ENCODE results near the gene AP1S2. TPM values are rescaled to one million over a fixed set of nuclear protein-coding genes. Genes with fewer than 3 reads are reported as not detected.

Gene AP1S2
- total and polyA plus RNA-seq, 2 of the 8 experiments (the other 6 are each of a cell fraction or from before 2014, with no cell fraction given), result 88.2 to 237 TPM

DNA sequence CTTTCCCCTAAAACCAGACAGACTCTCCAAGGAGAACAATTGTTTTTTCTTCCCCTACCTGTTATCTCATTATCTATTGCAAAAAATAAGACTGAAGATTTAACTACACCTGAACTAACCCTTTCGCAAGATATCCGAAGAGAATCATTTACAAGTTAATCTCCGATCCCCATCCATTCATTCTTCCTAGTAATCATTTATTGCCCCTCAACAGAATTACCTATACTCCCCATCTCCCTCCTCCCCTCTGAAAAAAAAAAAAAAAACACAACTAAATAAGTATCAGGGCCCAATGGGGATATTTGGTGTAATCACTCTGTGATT, 28.9 kb upstream of the AP1S2 start:
- DNase-seq (ENCODE audit: low read depth in 1 of 2, low spot score in 2 of 2) (no peak), FAIRE-seq (no peak)
- no peak overlapping the region for H4K8ac ChIP-seq (ENCODE audit: extremely low read depth, insufficient read depth, low read length)
- H4K20me1 ChIP-seq (replicated peaks in 1 of 2; ENCODE audit: control insufficient read depth in 1 of 2, insufficient read depth in 2 of 2, low read length in 2 of 2), result no peaks in the 10 kb centered on the region
- no peak overlapping the region for H3K4me3 ChIP-seq (ENCODE audit: extremely low read depth in 1 of 4, insufficient read depth in 2 of 4, low read depth in 3 of 4, low read length in 4 of 4)
- H2BK120ac ChIP-seq (replicated peaks; ENCODE audit: low read depth, low read length), result no peak overlapping the region
- H3K27ac ChIP-seq (ENCODE audit: low read depth, low read length), result no peak overlapping the region
- no peak overlapping the region for H2BK20ac ChIP-seq (ENCODE audit: low read length)
- no peak overlapping the region for H2BK5ac ChIP-seq (ENCODE audit: low read depth, low read length)
- no peaks in the 10 kb centered on the region for H3K79me1 ChIP-seq (ENCODE audit: low read depth, low read length)
- no peak overlapping the region for H3K23ac ChIP-seq (ENCODE audit: insufficient read length)
- no peak overlapping the region for H2BK15ac ChIP-seq (ENCODE audit: low read length)
- no peak overlapping the region for H3K4me2 ChIP-seq (ENCODE audit: insufficient read depth in 1 of 2, low read depth in 2 of 2, low read length in 2 of 2)
- no peak overlapping the region for H2AFZ ChIP-seq (ENCODE audit: low read length)
- no peak overlapping the region for H4K91ac ChIP-seq (replicated peaks; ENCODE audit: insufficient read length, low read length)
- H3K4ac ChIP-seq (replicated peaks; ENCODE audit: insufficient read length, low read depth, low read length), result no peak overlapping the region
- no peaks in the 10 kb centered on the region for H3K9me3 ChIP-seq (ENCODE audit: insufficient read depth in 2 of 2, low read depth in 1 of 2, low read length in 1 of 2)
- no peaks in the 10 kb centered on the region for H3K36me3 ChIP-seq (ENCODE audit: control insufficient read depth in 2 of 4, insufficient read depth in 4 of 4, low read length in 3 of 4)
- H3K56ac ChIP-seq (replicated peaks; ENCODE audit: insufficient read length, low read depth, low read length), result no peak overlapping the region
- no peaks in the 10 kb centered on the region for H3K23me2 ChIP-seq (ENCODE audit: low read depth, low read length)
- H2AK5ac ChIP-seq (ENCODE audit: low read depth, low read length), result no peak overlapping the region
- no peak overlapping the region for H3K18ac ChIP-seq (ENCODE audit: extremely low read depth, low read length)
- H3K4me1 ChIP-seq (replicated peaks in 1 of 4; ENCODE audit: control insufficient read depth in 3 of 4, insufficient read depth in 4 of 4, low read length in 3 of 4), result 0 out of 7 replicates have a peak, but pooled peaks cover 0 to 2% (median 0%) of the 10 kb centered on the region in 4 experiments
- ChIA-PET CTCF (ENCODE audit: partially characterized antibody) (no interaction called here), POLR2A (ENCODE audit: partially characterized antibody) (no interaction called here)
- H3K79me2 ChIP-seq (ENCODE audit: control insufficient read depth in 1 of 2, insufficient read depth in 2 of 2, low read length in 2 of 2), result no peaks in the 10 kb centered on the region
- no peak overlapping the region for H2BK12ac ChIP-seq (ENCODE audit: low read depth, low read length)
- no peaks in the 10 kb centered on the region for H3K27me3 ChIP-seq (replicated peaks in 1 of 4; ENCODE audit: control insufficient read depth in 3 of 4, extremely low read depth in 1 of 4, insufficient read depth in 3 of 4, low read length in 3 of 4)
- 100% methylated on average over 3 of the region's 3 CpGs; no CpG with 5 or more reads in 1 of the 2 experiments for WGBS, 2 experiments (ENCODE audit: extremely low coverage in 1 of 2, insufficient coverage in 1 of 2, insufficient read length in 1 of 2, insufficient replicate concordance in 2 of 2, low coverage in 1 of 2, low lambda C conversion rate in 2 of 2, missing lambda C conversion rate in 1 of 2)
- no peak overlapping the region for H3K14ac ChIP-seq (ENCODE audit: insufficient read length)
- H4K5ac ChIP-seq (ENCODE audit: insufficient read length, low read depth, low read length), result no peak overlapping the region
- no peak overlapping the region for H3K9ac ChIP-seq (replicated peaks in 1 of 4; ENCODE audit: extremely low read depth in 1 of 4, low read depth in 3 of 4, low read length in 3 of 4)
- TF ChIP-seq EZH2 (IDR thresholded peaks at IDR 0.05; ENCODE audit: low read depth, low read length, severe bottlenecking), result no peak
- no peak for TF ChIP-seq HDAC6 (IDR thresholded peaks at IDR 0.05; ENCODE audit: low read depth, low read length)
- TF ChIP-seq TAF1 (IDR thresholded peaks at IDR 0.05; ENCODE audit: low read depth, low read length), result no peak
- TF ChIP-seq RNF2 (IDR thresholded peaks at IDR 0.05; ENCODE audit: borderline replicate concordance, low read depth, low read length, missing control alignments, poor library complexity, severe bottlenecking), result no peak
- TF ChIP-seq POLR2A (IDR thresholded peaks at IDR 0.05; ENCODE audit: control extremely low read depth in 1 of 2, low read depth in 2 of 2, low read length in 2 of 2), result no peak
- TF ChIP-seq CREB1 (IDR thresholded peaks at IDR 0.05), result no peak
- no peak for TF ChIP-seq SP2 (IDR thresholded peaks at IDR 0.05; ENCODE audit: low read length)
- no peak for TF ChIP-seq SRF (IDR thresholded peaks at IDR 0.05; ENCODE audit: low read depth, low read length)
- no peak for TF ChIP-seq EGR1 (IDR thresholded peaks at IDR 0.05; ENCODE audit: borderline replicate concordance, low read depth, low read length)
- no peak for TF ChIP-seq TAF7 (optimal IDR thresholded peaks at IDR 0.05; ENCODE audit: borderline replicate concordance, low read depth, low read length)
- no peak for TF ChIP-seq FOSL1 (IDR thresholded peaks at IDR 0.05; ENCODE audit: insufficient read depth, low read depth, low read length)
- no peak for TF ChIP-seq RFX5 (IDR thresholded peaks at IDR 0.05; ENCODE audit: borderline replicate concordance, low read depth, low read length)
- no peak for TF ChIP-seq ZNF274 (IDR thresholded peaks at IDR 0.05; ENCODE audit: borderline replicate concordance, extremely low read depth, low read length)
- no peak for TF ChIP-seq JUND (IDR thresholded peaks at IDR 0.05; ENCODE audit: low read length)
